ENCODE measurements around the gene SLC47A2. TPM values are rescaled to one million over a fixed set of nuclear protein-coding genes. Genes with fewer than 3 reads are reported as not detected.

The SLC47A2 gene
- total RNA-seq, 1 donor from 2014 or later: not detected

GRCh38 chr17:19739241-19740201 is 23.1 kb upstream of the SLC47A2 start:
- Mint-ChIP-seq H3K27ac (no peak overlapping the region), H3K4me3 (no peak overlapping the region), H3K27me3 (ENCODE audit: low read depth) (no peaks in the 10 kb centered on the region), H3K36me3 (no peaks in the 10 kb centered on the region), H3K4me1 (no peaks in the 10 kb centered on the region), H3K9me3 (no peaks in the 10 kb centered on the region)
- TF ChIP-seq CTCF (IDR thresholded peaks at IDR 0.05; ENCODE audit: unreplicated experiment): no peak
- no peak for DNase-seq (ENCODE audit: low spot score in 2 of 2, unreplicated experiment in 2 of 2)

GRCh38 chr17:19738757-19739156 is 22.4 kb upstream of the SLC47A2 start:
- Mint-ChIP-seq H3K4me1 (no peaks in the 10 kb centered on the region), H3K4me3 (no peak overlapping the region), H3K27ac (no peak overlapping the region), H3K36me3 (no peaks in the 10 kb centered on the region), H3K27me3 (ENCODE audit: low read depth) (no peaks in the 10 kb centered on the region), H3K9me3 (no peaks in the 10 kb centered on the region)
- DNase-seq (ENCODE audit: low spot score in 2 of 2, unreplicated experiment in 2 of 2): no peak
- no peak for TF ChIP-seq CTCF (IDR thresholded peaks at IDR 0.05; ENCODE audit: unreplicated experiment)

- no peak overlapping the region for H3K4me3 Mint-ChIP-seq
- no peaks in the 10 kb centered on the region for H3K9me3 Mint-ChIP-seq
- H3K27ac Mint-ChIP-seq: no peak overlapping the region
- no peaks in the 10 kb centered on the region for H3K4me1 Mint-ChIP-seq
- H3K36me3 Mint-ChIP-seq: no peaks in the 10 kb centered on the region
- no peak for DNase-seq (ENCODE audit: low spot score in 2 of 2, unreplicated experiment in 2 of 2)
- no peaks in the 10 kb centered on the region for H3K27me3 Mint-ChIP-seq (ENCODE audit: low read depth)
- no peak for TF ChIP-seq CTCF (IDR thresholded peaks at IDR 0.05; ENCODE audit: unreplicated experiment)
These were observed 21.7 kb upstream of the SLC47A2 start for GRCh38 chr17:19738073-19738449.

GRCh38 chr17:19737305-19738072 is 21.1 kb upstream of the SLC47A2 start:
- TF ChIP-seq CTCF (IDR thresholded peaks at IDR 0.05; ENCODE audit: unreplicated experiment): no peak
- no peak overlapping the region for H3K4me3 Mint-ChIP-seq
- no peaks in the 10 kb centered on the region for H3K36me3 Mint-ChIP-seq
- H3K27ac Mint-ChIP-seq: no peak overlapping the region
- H3K27me3 Mint-ChIP-seq (ENCODE audit: low read depth): no peaks in the 10 kb centered on the region
- H3K4me1 Mint-ChIP-seq: no peaks in the 10 kb centered on the region
- H3K9me3 Mint-ChIP-seq: no peaks in the 10 kb centered on the region
- DNase-seq (ENCODE audit: low spot score in 2 of 2, unreplicated experiment in 2 of 2): no peak

- peaks cover 3% of the 10 kb centered on the region for H3K27me3 Mint-ChIP-seq (ENCODE audit: low read depth)
- H3K9me3 Mint-ChIP-seq: no peaks in the 10 kb centered on the region
- no peak overlapping the region for H3K4me3 Mint-ChIP-seq
- no peaks in the 10 kb centered on the region for H3K36me3 Mint-ChIP-seq
- no peak for TF ChIP-seq CTCF (IDR thresholded peaks at IDR 0.05; ENCODE audit: unreplicated experiment)
- no peak for DNase-seq (ENCODE audit: low spot score in 2 of 2, unreplicated experiment in 2 of 2)
- H3K4me1 Mint-ChIP-seq: no peaks in the 10 kb centered on the region
- H3K27ac Mint-ChIP-seq: no peak overlapping the region
These were observed 19.7 kb upstream of the SLC47A2 start for GRCh38 chr17:19736071-19736470.
